ENCODE data around the gene PLPPR5. TPM values are rescaled to one million over a fixed set of nuclear protein-coding genes. Genes with fewer than 3 reads are reported as not detected.

Gene PLPPR5
- total RNA-seq, 1 donor from 2014 or later: not detected

DNA sequence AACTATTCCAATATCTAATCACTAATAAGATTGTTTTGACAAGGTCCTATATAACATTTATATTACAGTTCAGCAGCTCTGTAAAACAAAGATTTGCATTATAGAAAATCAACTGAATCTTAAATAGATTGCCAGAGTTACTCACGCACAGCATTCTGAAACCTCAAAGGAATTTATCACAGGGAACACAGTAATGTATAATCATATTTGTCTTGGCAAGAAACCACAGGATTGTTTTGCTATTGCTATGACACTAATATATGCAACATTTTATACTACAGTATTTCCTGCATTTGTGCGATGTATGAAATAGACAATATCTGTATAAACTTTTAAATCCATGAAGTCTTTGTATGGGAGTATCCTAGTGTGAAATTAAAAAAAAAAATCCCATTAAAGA, 101.4 kb downstream of the PLPPR5 start:
- no peak for DNase-seq (ENCODE audit: low spot score)
- H3K4me3 Mint-ChIP-seq (ENCODE audit: unreplicated experiment): no peak overlapping the region
- peak overlapping the region; percentile 28 for H3K27ac Mint-ChIP-seq (ENCODE audit: unreplicated experiment)
- no peaks in the 10 kb centered on the region for H3K9me3 Mint-ChIP-seq (ENCODE audit: low read depth)
- H3K36me3 Mint-ChIP-seq (ENCODE audit: low read depth): no peaks in the 10 kb centered on the region
- peaks cover 15% of the 10 kb centered on the region for H3K4me1 Mint-ChIP-seq (ENCODE audit: low read depth)
- TF ChIP-seq, protein P1, sequence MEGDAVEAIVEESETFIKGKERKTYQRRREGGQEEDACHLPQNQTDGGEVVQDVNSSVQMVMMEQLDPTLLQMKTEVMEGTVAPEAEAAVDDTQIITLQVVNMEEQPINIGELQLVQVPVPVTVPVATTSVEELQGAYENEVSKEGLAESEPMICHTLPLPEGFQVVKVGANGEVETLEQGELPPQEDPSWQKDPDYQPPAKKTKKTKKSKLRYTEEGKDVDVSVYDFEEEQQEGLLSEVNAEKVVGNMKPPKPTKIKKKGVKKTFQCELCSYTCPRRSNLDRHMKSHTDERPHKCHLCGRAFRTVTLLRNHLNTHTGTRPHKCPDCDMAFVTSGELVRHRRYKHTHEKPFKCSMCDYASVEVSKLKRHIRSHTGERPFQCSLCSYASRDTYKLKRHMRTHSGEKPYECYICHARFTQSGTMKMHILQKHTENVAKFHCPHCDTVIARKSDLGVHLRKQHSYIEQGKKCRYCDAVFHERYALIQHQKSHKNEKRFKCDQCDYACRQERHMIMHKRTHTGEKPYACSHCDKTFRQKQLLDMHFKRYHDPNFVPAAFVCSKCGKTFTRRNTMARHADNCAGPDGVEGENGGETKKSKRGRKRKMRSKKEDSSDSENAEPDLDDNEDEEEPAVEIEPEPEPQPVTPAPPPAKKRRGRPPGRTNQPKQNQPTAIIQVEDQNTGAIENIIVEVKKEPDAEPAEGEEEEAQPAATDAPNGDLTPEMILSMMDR (IDR thresholded peaks at IDR 0.05): no peak
- no peaks in the 10 kb centered on the region for H3K27me3 Mint-ChIP-seq (ENCODE audit: low read depth)

DNA sequence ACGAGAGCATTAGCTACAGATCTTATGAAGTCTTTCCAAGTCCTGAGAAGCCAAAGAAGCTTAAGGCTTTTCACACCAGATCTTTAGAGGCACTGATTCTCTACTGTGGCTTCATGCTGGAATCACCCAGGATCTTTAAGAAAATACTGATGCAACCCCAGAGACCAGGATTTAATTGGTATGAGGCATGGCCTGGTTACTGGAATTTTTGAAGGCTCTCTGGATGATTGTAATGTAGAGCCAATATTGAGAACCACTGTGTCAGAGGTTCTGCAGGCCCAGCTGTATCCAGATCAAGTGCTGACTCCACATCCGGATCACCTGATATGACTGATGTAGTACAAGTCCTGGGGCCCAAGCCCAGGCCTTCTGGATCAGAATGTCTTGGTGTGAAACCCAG, 105.7 kb downstream of the PLPPR5 start:
- TF ChIP-seq, protein P1 (IDR thresholded peaks at IDR 0.05): no peak
- Mint-ChIP-seq H3K4me3 (ENCODE audit: unreplicated experiment) (no peak overlapping the region), H3K4me1 (ENCODE audit: low read depth) (peaks cover 13% of the 10 kb centered on the region), H3K36me3 (ENCODE audit: low read depth) (no peaks in the 10 kb centered on the region), H3K27me3 (ENCODE audit: low read depth) (no peaks in the 10 kb centered on the region), H3K9me3 (ENCODE audit: low read depth) (peaks cover 7% of the 10 kb centered on the region), H3K27ac (ENCODE audit: unreplicated experiment) (no peak overlapping the region)
- no peak for DNase-seq (ENCODE audit: low spot score)

DNA sequence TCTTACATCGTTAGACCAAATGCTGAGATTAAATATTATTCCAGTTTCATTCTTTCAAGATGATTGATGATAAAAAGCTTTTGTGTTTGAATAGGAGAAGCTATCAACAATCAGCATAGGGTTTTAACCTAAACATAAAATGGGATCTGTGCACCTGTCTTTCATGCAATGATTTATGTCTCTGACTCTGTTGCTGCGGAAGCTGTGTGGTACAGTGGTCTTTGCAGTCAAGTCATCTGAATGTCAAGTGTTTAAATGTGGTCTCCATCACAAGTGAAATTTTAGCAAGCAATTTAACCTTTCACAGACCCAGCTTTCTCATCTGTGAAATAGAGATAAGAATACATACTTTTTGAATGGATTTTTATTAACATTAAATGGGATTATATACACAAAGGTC, 107.2 kb downstream of the PLPPR5 start:
- H3K36me3 Mint-ChIP-seq (ENCODE audit: low read depth): no peaks in the 10 kb centered on the region
- no peak overlapping the region for H3K4me3 Mint-ChIP-seq (ENCODE audit: unreplicated experiment)
- no peak overlapping the region for H3K27ac Mint-ChIP-seq (ENCODE audit: unreplicated experiment)
- peaks cover 7% of the 10 kb centered on the region for H3K9me3 Mint-ChIP-seq (ENCODE audit: low read depth)
- DNase-seq (ENCODE audit: low spot score): no peak
- TF ChIP-seq, protein P1 (IDR thresholded peaks at IDR 0.05): no peak
- no peaks in the 10 kb centered on the region for H3K4me1 Mint-ChIP-seq (ENCODE audit: low read depth)
- H3K27me3 Mint-ChIP-seq (ENCODE audit: low read depth): peaks cover 2% of the 10 kb centered on the region

DNA sequence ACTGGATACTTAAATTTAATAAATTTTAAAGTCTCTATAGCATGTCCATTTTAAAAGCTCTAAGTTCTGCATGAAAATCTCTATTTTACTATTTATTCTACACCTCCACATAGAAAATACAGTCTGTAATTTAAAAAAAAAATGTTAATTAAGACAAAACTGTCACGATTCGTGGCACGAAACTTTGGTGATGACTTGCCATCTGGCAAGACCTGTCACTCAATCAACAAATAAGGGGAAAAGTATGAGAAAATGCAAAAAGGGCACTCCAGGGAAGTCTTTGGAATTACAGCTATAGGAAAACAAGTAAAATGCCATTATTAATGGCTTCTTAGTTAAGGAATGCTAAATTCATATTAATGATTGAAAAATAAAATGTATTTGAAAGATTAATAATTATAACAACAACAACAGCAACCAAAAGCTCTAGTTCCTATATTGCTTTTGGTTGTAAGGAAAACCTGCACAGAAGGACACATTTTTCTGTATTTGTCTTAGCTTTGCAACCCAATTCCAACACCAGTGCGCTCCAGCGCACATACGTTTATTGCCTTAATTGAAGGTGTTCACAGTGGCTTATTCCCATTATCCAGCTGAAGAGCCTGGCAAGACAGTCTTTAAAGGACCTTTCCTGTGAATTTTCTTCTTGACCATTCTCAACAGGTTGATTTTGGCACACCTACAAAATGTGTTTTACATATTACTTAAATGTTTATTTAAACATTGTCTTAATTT, 107.8 kb downstream of the PLPPR5 start:
- no peaks in the 10 kb centered on the region for H3K4me1 Mint-ChIP-seq (ENCODE audit: low read depth)

DNA sequence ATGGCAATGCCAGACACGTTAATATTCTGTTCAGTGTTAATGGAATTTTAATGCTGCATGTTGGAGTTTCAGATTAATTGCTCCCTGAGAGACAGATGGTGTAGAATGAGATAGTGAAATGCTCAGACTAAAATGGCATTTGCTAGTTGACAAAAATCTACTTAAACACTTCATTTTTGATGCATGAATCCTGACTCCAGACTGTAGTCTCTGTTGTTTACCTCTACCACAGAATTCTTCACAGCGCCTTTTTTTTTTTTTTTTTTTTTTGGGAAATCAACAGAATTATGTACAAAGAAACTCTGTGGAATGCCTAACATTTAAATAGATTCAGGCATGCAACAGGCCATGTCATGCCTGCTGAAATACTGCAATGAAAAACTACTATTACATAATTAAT, 111.3 kb downstream of the PLPPR5 start:
- TF ChIP-seq, protein P1 (IDR thresholded peaks at IDR 0.05): no peak
- H3K4me1 Mint-ChIP-seq (ENCODE audit: low read depth): no peaks in the 10 kb centered on the region
- no peak for DNase-seq (ENCODE audit: low spot score)
- H3K27ac Mint-ChIP-seq (ENCODE audit: unreplicated experiment): no peak overlapping the region
- no peaks in the 10 kb centered on the region for H3K36me3 Mint-ChIP-seq (ENCODE audit: low read depth)
- H3K4me3 Mint-ChIP-seq (ENCODE audit: unreplicated experiment): no peak overlapping the region
- H3K27me3 Mint-ChIP-seq (ENCODE audit: low read depth): peaks cover 2% of the 10 kb centered on the region
- H3K9me3 Mint-ChIP-seq (ENCODE audit: low read depth): peaks cover 7% of the 10 kb centered on the region

More for the DNA sequence above, 107.8 kb downstream of the PLPPR5 start:
- TF ChIP-seq, protein P1 (IDR thresholded peaks at IDR 0.05): no peak
- DNase-seq (ENCODE audit: low spot score): no peak
- H3K4me3 Mint-ChIP-seq (ENCODE audit: unreplicated experiment): no peak overlapping the region
- H3K9me3 Mint-ChIP-seq (ENCODE audit: low read depth): peaks cover 7% of the 10 kb centered on the region
- H3K36me3 Mint-ChIP-seq (ENCODE audit: low read depth): no peaks in the 10 kb centered on the region
- peaks cover 2% of the 10 kb centered on the region for H3K27me3 Mint-ChIP-seq (ENCODE audit: low read depth)
- H3K27ac Mint-ChIP-seq (ENCODE audit: unreplicated experiment): no peak overlapping the region
